Measurements from ENCODE around the gene ATL3. TPM values are rescaled to one million over a fixed set of nuclear protein-coding genes. Genes with fewer than 3 reads are reported as not detected.

ATL3 gene
- total and polyA plus RNA-seq, 2 experiments from 2014 or later: 3.1 to 3.8 TPM

GRCh38 chr11:63713766-63714165, 42.6 kb upstream of the ATL3 start:
- peaks cover 4% of the 10 kb centered on the region for H3K4me1 ChIP-seq (ENCODE audit: low read depth)

GRCh38 chr11:63711838-63712237, 40.7 kb upstream of the ATL3 start:
- H3K9me3 ChIP-seq (ENCODE audit: low read depth): no peaks in the 10 kb centered on the region
- no peak overlapping the region for H3K4me3 ChIP-seq
- TF ChIP-seq, protein P1, sequence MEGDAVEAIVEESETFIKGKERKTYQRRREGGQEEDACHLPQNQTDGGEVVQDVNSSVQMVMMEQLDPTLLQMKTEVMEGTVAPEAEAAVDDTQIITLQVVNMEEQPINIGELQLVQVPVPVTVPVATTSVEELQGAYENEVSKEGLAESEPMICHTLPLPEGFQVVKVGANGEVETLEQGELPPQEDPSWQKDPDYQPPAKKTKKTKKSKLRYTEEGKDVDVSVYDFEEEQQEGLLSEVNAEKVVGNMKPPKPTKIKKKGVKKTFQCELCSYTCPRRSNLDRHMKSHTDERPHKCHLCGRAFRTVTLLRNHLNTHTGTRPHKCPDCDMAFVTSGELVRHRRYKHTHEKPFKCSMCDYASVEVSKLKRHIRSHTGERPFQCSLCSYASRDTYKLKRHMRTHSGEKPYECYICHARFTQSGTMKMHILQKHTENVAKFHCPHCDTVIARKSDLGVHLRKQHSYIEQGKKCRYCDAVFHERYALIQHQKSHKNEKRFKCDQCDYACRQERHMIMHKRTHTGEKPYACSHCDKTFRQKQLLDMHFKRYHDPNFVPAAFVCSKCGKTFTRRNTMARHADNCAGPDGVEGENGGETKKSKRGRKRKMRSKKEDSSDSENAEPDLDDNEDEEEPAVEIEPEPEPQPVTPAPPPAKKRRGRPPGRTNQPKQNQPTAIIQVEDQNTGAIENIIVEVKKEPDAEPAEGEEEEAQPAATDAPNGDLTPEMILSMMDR (IDR thresholded peaks at IDR 0.05; ENCODE audit: low read depth, low read length): no peak
- H3K27ac ChIP-seq: no peak overlapping the region
- no peaks in the 10 kb centered on the region for H3K27me3 ChIP-seq
- DNase-seq (ENCODE audit: low read depth in 1 of 2, low spot score in 1 of 2): no peak
- no peaks in the 10 kb centered on the region for H3K36me3 ChIP-seq
- peaks cover 4% of the 10 kb centered on the region for H3K4me1 ChIP-seq (ENCODE audit: low read depth)

More at GRCh38 chr11:63713766-63714165, 42.6 kb upstream of the ATL3 start:
- DNase-seq (ENCODE audit: low read depth in 1 of 2, low spot score in 1 of 2): peak in 1 of 2 donors; percentile 12
- H3K9me3 ChIP-seq (ENCODE audit: low read depth): no peaks in the 10 kb centered on the region
- no peaks in the 10 kb centered on the region for H3K36me3 ChIP-seq
- no peaks in the 10 kb centered on the region for H3K27me3 ChIP-seq
- TF ChIP-seq, protein P1 (IDR thresholded peaks at IDR 0.05; ENCODE audit: low read depth, low read length): no peak
- no peak overlapping the region for H3K4me3 ChIP-seq
- no peak overlapping the region for H3K27ac ChIP-seq

DNA sequence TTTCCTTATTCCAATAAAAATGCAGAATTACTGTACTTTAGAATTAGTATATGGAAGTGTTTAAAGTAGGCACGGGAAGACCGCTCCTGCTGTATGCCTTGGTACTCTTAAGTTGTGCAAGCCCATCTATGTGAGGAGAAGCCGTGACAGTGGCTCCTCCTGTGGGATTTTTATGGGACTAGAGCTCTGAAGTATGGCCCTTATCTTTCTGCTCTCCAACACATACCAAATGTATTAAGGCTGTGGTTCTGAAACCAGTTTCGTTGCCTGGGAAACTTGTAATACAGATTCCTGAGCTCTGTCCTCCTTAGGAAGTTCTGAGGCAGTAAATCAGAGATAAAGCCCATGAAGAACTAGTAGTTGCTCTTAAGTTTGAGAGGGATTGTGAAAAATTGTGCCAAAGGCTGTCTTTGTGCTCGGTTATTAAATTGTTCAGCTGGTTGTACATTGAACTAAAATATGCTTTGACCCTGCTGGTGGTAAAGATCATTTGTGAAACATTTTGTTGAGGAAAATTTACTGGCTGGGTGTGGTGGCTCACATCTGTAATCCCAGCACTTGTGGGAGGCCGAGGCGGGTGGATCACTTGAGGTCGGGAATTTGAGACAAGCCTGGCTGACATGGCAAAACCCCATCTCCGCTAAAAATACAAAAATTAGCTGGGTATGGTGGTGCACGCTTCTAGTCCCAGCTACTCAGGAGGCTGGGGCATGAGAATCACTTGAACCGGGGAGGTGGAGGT, 39.5 kb upstream of the ATL3 start:
- TF ChIP-seq, protein P1 (IDR thresholded peaks at IDR 0.05; ENCODE audit: low read depth, low read length): peak; percentile 55
- H3K9me3 ChIP-seq (ENCODE audit: low read depth): no peaks in the 10 kb centered on the region
- H3K27ac ChIP-seq: peak overlapping the region; percentile 59
- H3K27me3 ChIP-seq: no peaks in the 10 kb centered on the region
- H3K36me3 ChIP-seq: no peaks in the 10 kb centered on the region
- peak; percentile 55 to 95 for DNase-seq (ENCODE audit: low read depth in 1 of 2, low spot score in 1 of 2)
- peaks cover 4% of the 10 kb centered on the region for H3K4me1 ChIP-seq (ENCODE audit: low read depth)
- no peak overlapping the region for H3K4me3 ChIP-seq

DNA sequence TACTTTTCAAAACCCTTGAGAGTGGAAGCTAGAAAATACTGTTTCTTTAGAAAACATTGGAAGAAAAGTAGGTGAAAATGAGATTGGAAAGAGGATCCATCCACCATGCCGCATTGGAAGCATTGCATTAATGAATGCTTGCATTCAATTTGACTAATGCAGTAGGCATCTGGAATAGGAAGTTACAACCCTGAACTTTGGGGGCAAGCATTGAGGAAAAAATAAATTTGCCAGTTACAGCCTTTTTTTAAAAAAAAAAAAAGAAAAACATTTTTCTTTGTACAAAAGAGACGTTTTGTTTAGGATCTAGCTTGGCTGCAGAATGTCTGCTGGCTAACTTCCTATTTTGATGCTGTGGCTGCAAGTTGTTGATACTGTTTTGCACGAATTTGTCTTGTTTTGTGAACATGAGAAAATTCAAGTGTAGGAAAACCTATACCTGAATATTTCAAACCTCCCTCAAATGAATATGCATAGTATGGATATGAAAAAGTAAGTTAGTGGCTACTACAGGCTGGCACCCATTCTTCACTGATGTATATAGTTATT, 38.2 kb upstream of the ATL3 start:
- Histone ChIP-seq H3K27me3 (no peaks in the 10 kb centered on the region), H3K9me3 (ENCODE audit: low read depth) (no peaks in the 10 kb centered on the region), H3K4me1 (ENCODE audit: low read depth) (peaks cover 4% of the 10 kb centered on the region), H3K27ac (no peak overlapping the region), H3K4me3 (no peak overlapping the region), H3K36me3 (no peaks in the 10 kb centered on the region)
- TF ChIP-seq, protein P1 (IDR thresholded peaks at IDR 0.05; ENCODE audit: low read depth, low read length): no peak
- DNase-seq (ENCODE audit: low read depth in 1 of 2, low spot score in 1 of 2): peak in 1 of 2 donors; percentile 6

- no peaks in the 10 kb centered on the region for H3K9me3 ChIP-seq (ENCODE audit: low read depth)
- no peak for DNase-seq (ENCODE audit: low read depth in 1 of 2, low spot score in 1 of 2)
- TF ChIP-seq, protein P1 (IDR thresholded peaks at IDR 0.05; ENCODE audit: low read depth, low read length): no peak
Measured at GRCh38 chr11:63708764-63709163, 37.6 kb upstream of the ATL3 start.

More at GRCh38 chr11:63708764-63709163, 37.6 kb upstream of the ATL3 start:
- no peaks in the 10 kb centered on the region for H3K27me3 ChIP-seq
- H3K36me3 ChIP-seq: no peaks in the 10 kb centered on the region
- no peak overlapping the region for H3K27ac ChIP-seq
- no peak overlapping the region for H3K4me3 ChIP-seq
- peaks cover 4% of the 10 kb centered on the region for H3K4me1 ChIP-seq (ENCODE audit: low read depth)
